NT2/D1 (cell line): Measurements from ENCODE around the gene STAMBP.

Experiments used
- SUZ12 ChIP-seq: IDR thresholded peaks from 2 replicates; pipeline ENCODE4 v1.6.1; 2011; ENCODE audit not compliant: insufficient read length, insufficient read depth; ENCODE audit errors: extremely low read depth
- YY1 ChIP-seq: IDR thresholded peaks from 2 replicates; pipeline ENCODE4 v1.6.1; 2011; ENCODE audit not compliant: insufficient read length, insufficient read depth
- ZNF274 ChIP-seq: IDR thresholded peaks from 2 replicates; pipeline ENCODE4 v1.6.1; 2011; ENCODE audit warnings: mild to moderate bottlenecking, low read depth, low read length

DNA sequence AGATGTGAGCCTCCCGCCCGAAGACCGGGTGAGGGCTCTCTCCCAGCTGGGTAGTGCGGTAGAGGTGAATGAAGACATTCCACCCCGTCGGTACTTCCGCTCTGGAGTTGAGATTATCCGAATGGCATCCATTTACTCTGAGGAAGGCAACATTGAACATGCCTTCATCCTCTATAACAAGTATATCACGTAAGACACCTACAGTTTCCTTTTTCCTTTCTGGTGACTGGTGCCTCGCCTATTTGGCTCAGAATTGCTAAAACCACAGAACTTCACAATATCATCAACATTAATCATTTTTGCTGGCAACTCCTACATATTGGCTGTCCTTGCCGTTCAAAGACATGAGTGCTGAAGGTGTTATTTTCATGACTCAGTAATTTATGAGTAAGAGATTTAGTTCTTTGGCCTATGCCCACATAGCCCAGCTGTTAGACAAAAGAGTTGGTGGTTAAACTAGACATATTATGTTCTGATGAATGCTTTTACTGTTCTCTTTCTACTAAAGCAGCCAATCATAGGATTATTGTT lies 2.2 kb downstream of the STAMBP start:
- TF ChIP-seq YY1 (no peak), SUZ12 (no peak), ZNF274 (no peak)
